H1 (cell line): ENCODE results near the gene P2RY11. TPM values are rescaled to one million over a fixed set of nuclear protein-coding genes. Genes with fewer than 3 reads are reported as not detected.

Experiments
- ASH2L ChIP-seq: fragments of 200-600, 300-600 bp; sonication (generic); IDR thresholded peaks from one replicate; pipeline ENCODE4 v1.7.1; 2017; ENCODE audit warnings: low read length
- ATF2 ChIP-seq: IDR thresholded peaks from 2 replicates; pipeline ENCODE4 v1.6.1; 2012; ENCODE audit warnings: low read length, inconsistent platforms
- HDAC6 ChIP-seq: IDR thresholded peaks from one replicate; pipeline ENCODE4 v1.7.1; 2012; ENCODE audit warnings: low read depth, mild to moderate bottlenecking, inconsistent platforms, low read length, moderate library complexity
- KDM1A ChIP-seq: fragments of 200-600, 300-600 bp; sonication (generic); IDR thresholded peaks from 2 replicates; pipeline ENCODE4 v1.7.1; 2016; ENCODE audit warnings: mild to moderate bottlenecking, low read length, borderline replicate concordance
- MAX ChIP-seq: IDR thresholded peaks from 2 replicates; pipeline ENCODE4 v1.6.1; 2012; ENCODE audit warnings: inconsistent platforms
- RFX5 ChIP-seq: IDR thresholded peaks from 2 replicates; pipeline ENCODE4 v1.6.1; 2011; ENCODE audit warnings: low read depth, low read length, improper control_type of control experiment, borderline replicate concordance
- RXRA ChIP-seq: IDR thresholded peaks from 2 replicates; pipeline ENCODE4 v1.6.1; 2011; ENCODE audit warnings: low read depth, mild to moderate bottlenecking, low read length, moderate library complexity; ENCODE audit not compliant: insufficient read depth
- SIN3A ChIP-seq, 2 experiments: IDR thresholded peaks in 1 of 2; conservative IDR thresholded peaks in 1 of 2; 2 replicates each; pipeline ENCODE4 v1.6.1; 2011 to 2012; ENCODE audit warnings: low read length in 2 of 2, improper control_type of control experiment in 1 of 2, low read depth in 1 of 2, mild to moderate bottlenecking in 1 of 2
- SP4 ChIP-seq: IDR thresholded peaks from 2 replicates; pipeline ENCODE4 v1.6.1; 2012; ENCODE audit warnings: low read length, inconsistent platforms
- polyA plus RNA-seq, 7 experiments: library from polyadenylated mRNA; depleted of rRNA in 3 of 7; stranded (reverse) in 5 of 7; unstranded in 2 of 7; fragments of >200 nt in 5 of 7; fragments of 200-250 nt in 2 of 7; gene quantifications; 1 replicate in 5 of 7; 2 replicates in 1 of 7; 4 replicates in 1 of 7; pipeline versions ENCODE4 v1.2.1 to v1.2.3, GENCODE V29; 2011 to 2013; ENCODE audit warnings: missing spikeins in 2 of 7, mixed read lengths in 2 of 7
- total RNA-seq: library from RNA; stranded (reverse); fragmentation: NEBNext Ultra II Directional; extraction: Animal tissue kit (Norgen Biotek cat#: 25700); gene quantifications from 2 replicates; pipeline ENCODE4 v1.2.1, GENCODE V29; 2021

Gene P2RY11
- total and polyA plus RNA-seq, 2 of the 8 experiments (the other 6 are each of a cell fraction or from before 2014, with no cell fraction given) = 9.2 to 18.0 TPM

GRCh38 chr19:10120538-10121189 is 9.2 kb downstream of the P2RY11 start (continued):
- TF ChIP-seq HDAC6 (no peak), MAX (no peak), RXRA (no peak), KDM1A (no peak), RFX5 (no peak), ATF2 (no peak), SIN3A (conservative IDR thresholded peaks at IDR 0.05 in 1 of 2, IDR thresholded peaks at IDR 0.05 in 1 of 2; ENCODE audit: low read depth in 1 of 2, low read length in 2 of 2) (no peak), ASH2L (no peak), SP4 (no peak)
- TF ChIP-seq, all 59 proteins: peak for 0
